ENCODE results near the gene PI4KB. TPM values are rescaled to one million over a fixed set of nuclear protein-coding genes. Genes with fewer than 3 reads are reported as not detected.
A peak's percentile ranks its signal among the peaks of the same experiment; 100 is the strongest.

PI4KB gene
- total RNA-seq, 1 donor from 2014 or later = 60.7 TPM

GRCh38 chr1:151293093-151293492 is 34.1 kb downstream of the PI4KB start:
- peaks cover 18% of the 10 kb centered on the region for H3K36me3 Mint-ChIP-seq
- no peak overlapping the region for H3K27ac Mint-ChIP-seq
- no peaks in the 10 kb centered on the region for H3K27me3 Mint-ChIP-seq
- H3K4me3 Mint-ChIP-seq = no peak overlapping the region
- TF ChIP-seq, protein P1, sequence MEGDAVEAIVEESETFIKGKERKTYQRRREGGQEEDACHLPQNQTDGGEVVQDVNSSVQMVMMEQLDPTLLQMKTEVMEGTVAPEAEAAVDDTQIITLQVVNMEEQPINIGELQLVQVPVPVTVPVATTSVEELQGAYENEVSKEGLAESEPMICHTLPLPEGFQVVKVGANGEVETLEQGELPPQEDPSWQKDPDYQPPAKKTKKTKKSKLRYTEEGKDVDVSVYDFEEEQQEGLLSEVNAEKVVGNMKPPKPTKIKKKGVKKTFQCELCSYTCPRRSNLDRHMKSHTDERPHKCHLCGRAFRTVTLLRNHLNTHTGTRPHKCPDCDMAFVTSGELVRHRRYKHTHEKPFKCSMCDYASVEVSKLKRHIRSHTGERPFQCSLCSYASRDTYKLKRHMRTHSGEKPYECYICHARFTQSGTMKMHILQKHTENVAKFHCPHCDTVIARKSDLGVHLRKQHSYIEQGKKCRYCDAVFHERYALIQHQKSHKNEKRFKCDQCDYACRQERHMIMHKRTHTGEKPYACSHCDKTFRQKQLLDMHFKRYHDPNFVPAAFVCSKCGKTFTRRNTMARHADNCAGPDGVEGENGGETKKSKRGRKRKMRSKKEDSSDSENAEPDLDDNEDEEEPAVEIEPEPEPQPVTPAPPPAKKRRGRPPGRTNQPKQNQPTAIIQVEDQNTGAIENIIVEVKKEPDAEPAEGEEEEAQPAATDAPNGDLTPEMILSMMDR (conservative IDR thresholded peaks at IDR 0.05) = no peak
- H3K9me3 Mint-ChIP-seq = no peaks in the 10 kb centered on the region
- DNase-seq (ENCODE audit: extremely low spot score, unreplicated experiment) = no peak
- H3K4me1 Mint-ChIP-seq (ENCODE audit: unreplicated experiment) = no peaks in the 10 kb centered on the region

- no peak for DNase-seq (ENCODE audit: extremely low spot score, unreplicated experiment)
- H3K4me3 Mint-ChIP-seq = no peak overlapping the region
- no peak overlapping the region for H3K27ac Mint-ChIP-seq
- TF ChIP-seq, protein P1 (conservative IDR thresholded peaks at IDR 0.05) = no peak
- H3K27me3 Mint-ChIP-seq = no peaks in the 10 kb centered on the region
- H3K36me3 Mint-ChIP-seq = peaks cover 17% of the 10 kb centered on the region
- no peaks in the 10 kb centered on the region for H3K9me3 Mint-ChIP-seq
- no peaks in the 10 kb centered on the region for H3K4me1 Mint-ChIP-seq (ENCODE audit: unreplicated experiment)
Observed at GRCh38 chr1:151292207-151293030, 34.8 kb downstream of the PI4KB start.

DNA sequence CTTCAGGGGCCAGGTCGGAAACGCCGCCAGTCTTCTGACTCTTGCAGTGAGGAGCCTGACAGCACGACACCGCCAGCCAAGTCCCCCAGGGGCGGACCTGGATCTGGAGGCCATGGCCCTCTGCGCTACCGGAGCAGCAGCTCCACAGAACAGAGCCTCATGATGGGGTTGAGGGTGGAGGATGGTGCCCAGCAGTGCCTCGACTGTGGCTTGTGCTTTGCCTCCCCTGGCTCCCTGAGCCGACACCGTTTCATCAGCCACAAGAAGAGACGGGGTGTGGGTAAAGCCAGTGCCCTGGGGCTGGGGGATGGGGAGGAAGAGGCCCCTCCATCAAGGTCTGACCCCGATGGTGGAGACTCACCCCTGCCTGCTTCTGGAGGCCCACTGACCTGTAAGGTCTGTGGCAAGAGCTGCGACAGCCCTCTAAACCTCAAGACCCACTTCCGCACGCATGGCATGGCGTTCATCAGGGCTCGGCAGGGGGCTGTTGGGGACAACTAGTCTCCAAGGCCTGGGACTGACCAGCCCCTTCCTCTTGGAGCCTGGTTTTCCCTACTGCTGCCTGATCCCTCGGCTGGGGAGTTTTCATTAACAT is 36.4 kb downstream of the PI4KB start:
- Mint-ChIP-seq H3K36me3 (peaks cover 22% of the 10 kb centered on the region), H3K27me3 (no peaks in the 10 kb centered on the region), H3K4me1 (ENCODE audit: unreplicated experiment) (no peaks in the 10 kb centered on the region), H3K4me3 (no peak overlapping the region), H3K27ac (no peak overlapping the region), H3K9me3 (no peaks in the 10 kb centered on the region)
- TF ChIP-seq, protein P1 (conservative IDR thresholded peaks at IDR 0.05) = no peak
- DNase-seq (ENCODE audit: extremely low spot score, unreplicated experiment) = no peak

- peaks cover 22% of the 10 kb centered on the region for H3K36me3 Mint-ChIP-seq
- TF ChIP-seq, protein P1 (conservative IDR thresholded peaks at IDR 0.05) = no peak
- H3K9me3 Mint-ChIP-seq = no peaks in the 10 kb centered on the region
Observed at GRCh38 chr1:151289991-151290708, 37.1 kb downstream of the PI4KB start.

GRCh38 chr1:151289080-151289935 is 37.9 kb downstream of the PI4KB start:
- Mint-ChIP-seq H3K4me3 (no peak overlapping the region), H3K36me3 (peaks cover 23% of the 10 kb centered on the region), H3K4me1 (ENCODE audit: unreplicated experiment) (peaks cover 4% of the 10 kb centered on the region), H3K9me3 (no peaks in the 10 kb centered on the region), H3K27ac (peak overlapping the region; percentile 33), H3K27me3 (no peaks in the 10 kb centered on the region)
- TF ChIP-seq, protein P1 (conservative IDR thresholded peaks at IDR 0.05) = no peak
- DNase-seq (ENCODE audit: extremely low spot score, unreplicated experiment) = no peak

More at GRCh38 chr1:151289991-151290708, 37.1 kb downstream of the PI4KB start:
- Mint-ChIP-seq H3K27ac (no peak overlapping the region), H3K27me3 (no peaks in the 10 kb centered on the region), H3K4me3 (no peak overlapping the region), H3K4me1 (ENCODE audit: unreplicated experiment) (no peaks in the 10 kb centered on the region)
- DNase-seq (ENCODE audit: extremely low spot score, unreplicated experiment) = no peak
